GM12878 (cell line): ENCODE measurements around the gene C2. TPM values are rescaled to one million over a fixed set of nuclear protein-coding genes. Genes with fewer than 3 reads are reported as not detected.

ENCODE experiments used
- ATF3 ChIP-seq: IDR thresholded peaks from 2 replicates; pipeline ENCODE4 v1.6.1; 2011; ENCODE audit warnings: low read depth, mild to moderate bottlenecking, low read length, moderate library complexity, borderline replicate concordance; ENCODE audit errors: extremely low read depth
- BRCA1 ChIP-seq: IDR thresholded peaks from 2 replicates; pipeline ENCODE4 v1.6.1; 2011; ENCODE audit warnings: low read depth, low read length, improper control_type of control experiment
- CBFB ChIP-seq: IDR thresholded peaks from 2 replicates; pipeline ENCODE4 v1.6.1; 2016; ENCODE audit warnings: antibody characterized with exemption, low read depth
- CEBPB ChIP-seq, 2 experiments: fragments of 150-350 bp in 1 of 2; IDR thresholded peaks; 2 replicates each; pipeline ENCODE4 v1.6.1; 2012 to 2014; ENCODE audit warnings: low read depth in 2 of 2, low read length in 2 of 2, borderline replicate concordance in 1 of 2, inconsistent platforms in 1 of 2
- DPF2 ChIP-seq: fragments of 450-650 bp; IDR thresholded peaks from 2 replicates; pipeline ENCODE4 v1.6.1; 2017; ENCODE audit warnings: mild to moderate bottlenecking
- ETV6 ChIP-seq, 2 experiments: fragments of 450-650 bp in 1 of 2; IDR thresholded peaks in 1 of 2; conservative IDR thresholded peaks in 1 of 2; 2 replicates each; pipeline ENCODE4 v1.6.1; 2014; ENCODE audit warnings: antibody characterized with exemption in 1 of 2, borderline replicate concordance in 1 of 2, low read depth in 1 of 2, mild to moderate bottlenecking in 1 of 2, moderate library complexity in 1 of 2
- IKZF1 ChIP-seq: fragments of 450-650 bp; conservative IDR thresholded peaks from 2 replicates; pipeline ENCODE4 v1.6.1; 2017; ENCODE audit warnings: antibody characterized with exemption, mild to moderate bottlenecking
- IKZF2 ChIP-seq, 2 experiments: fragments of 450-650 bp; IDR thresholded peaks; 2 replicates each; pipeline ENCODE4 v1.6.1; 2017; ENCODE audit warnings: mild to moderate bottlenecking in 2 of 2, moderate library complexity in 2 of 2
- JUND ChIP-seq: IDR thresholded peaks from 2 replicates; pipeline ENCODE4 v1.6.1; 2012; ENCODE audit warnings: low read depth, mild to moderate bottlenecking, low read length, improper control_type of control experiment, moderate library complexity
- MEF2A ChIP-seq: IDR thresholded peaks from 2 replicates; pipeline ENCODE4 v1.6.1; 2011; ENCODE audit warnings: low read depth, mild to moderate bottlenecking, low read length, moderate library complexity; ENCODE audit not compliant: insufficient read depth
- MEF2B ChIP-seq: fragments of 450-650 bp; IDR thresholded peaks from 2 replicates; pipeline ENCODE4 v1.6.1; 2018; ENCODE audit warnings: mild to moderate bottlenecking, moderate library complexity; ENCODE audit not compliant: partially characterized antibody, poor library complexity, severe bottlenecking
- MTA2 ChIP-seq: fragments of 450-650 bp; IDR thresholded peaks from 2 replicates; pipeline ENCODE4 v1.6.1; 2016; ENCODE audit warnings: low read depth, mild to moderate bottlenecking, moderate library complexity
- MXI1 ChIP-seq: fragments of 150-350 bp; IDR thresholded peaks from 2 replicates; pipeline ENCODE4 v1.6.1; 2011; ENCODE audit warnings: low read depth, mild to moderate bottlenecking, inconsistent platforms, low read length, improper control_type of control experiment
- PKNOX1 ChIP-seq: fragments of 450-650 bp; IDR thresholded peaks from 2 replicates; pipeline ENCODE4 v1.6.1; 2016; ENCODE audit warnings: mild to moderate bottlenecking
- POLR2A ChIP-seq: IDR thresholded peaks from 2 replicates; pipeline ENCODE4 v1.6.1; 2011; ENCODE audit warnings: low read depth, mild to moderate bottlenecking, low read length
- RELB ChIP-seq: fragments of 450-650 bp; IDR thresholded peaks from 2 replicates; pipeline ENCODE4 v1.6.1; 2017; ENCODE audit warnings: low read depth, mild to moderate bottlenecking, moderate library complexity
- RFX5 ChIP-seq: IDR thresholded peaks from 2 replicates; pipeline ENCODE4 v1.6.1; 2011; ENCODE audit warnings: low read depth, low read length, improper control_type of control experiment
- TCF12 ChIP-seq: IDR thresholded peaks from 2 replicates; pipeline ENCODE4 v1.6.1; 2011; ENCODE audit warnings: low read depth, mild to moderate bottlenecking, low read length
- USF2 ChIP-seq: IDR thresholded peaks from 2 replicates; pipeline ENCODE4 v1.6.1; 2011; ENCODE audit warnings: low read depth, low read length, improper control_type of control experiment, borderline replicate concordance
- WRNIP1 ChIP-seq: IDR thresholded peaks from 2 replicates; pipeline ENCODE4 v1.6.1; 2011; ENCODE audit warnings: low read depth, low read length, improper control_type of control experiment, borderline replicate concordance
- ZSCAN29 ChIP-seq: fragments of 450-650 bp; IDR thresholded peaks from 2 replicates; pipeline ENCODE4 v1.6.1; 2017; ENCODE audit warnings: mild to moderate bottlenecking, moderate library complexity
- polyA plus RNA-seq, 11 experiments: library from polyadenylated mRNA; depleted of rRNA in 4 of 11; unstranded in 6 of 11; stranded (reverse) in 5 of 11; fragments of >200 nt; fragmentation: Nextera tagmentation in 4 of 11; fragmentation: Illumina TruSeq in 1 of 11; extraction: Ambion mirVana in 4 of 11; extraction: Trizol in 1 of 11; gene quantifications; 1 replicate in 1 of 11; 2 replicates in 10 of 11; pipeline versions ENCODE4 v1.2.1 to v1.2.3, GENCODE V29; 2011 to 2016; ENCODE audit warnings: inconsistent platforms in 2 of 11, missing spikeins in 2 of 11, low read depth in 1 of 11
- total RNA-seq, 4 experiments: library from RNA; depleted of rRNA in 3 of 4; stranded (reverse); fragments of >200 nt in 3 of 4; fragmentation: Illumina TruSeq in 1 of 4; extraction: Trizol in 1 of 4; gene quantifications; 2 replicates each; pipeline versions ENCODE4 v1.2.1 to v1.2.3, GENCODE V29; 2013 to 2021
- TF ChIP-seq, protein P1 (sequence below): IDR thresholded peaks from 2 replicates; pipeline ENCODE4 v1.6.1; 2012; ENCODE audit warnings: low read depth, low read length, improper control_type of control experiment
- TF ChIP-seq, protein P2 (sequence below): fragments of 450-650 bp; IDR thresholded peaks from 2 replicates; pipeline ENCODE4 v1.6.1; 2016; ENCODE audit warnings: mild to moderate bottlenecking

The C2 gene
- total and polyA plus RNA-seq, 10 of the 15 experiments (the other 5 are each of a cell fraction or from before 2014, with no cell fraction given): 0.06 to 0.97 (median 0.21) TPM; not detected in 5

GRCh38 chr6:31971993-31972708 lies 44.6 kb downstream of the C2 start, which contains the start of gene DXO (continued):
- TF ChIP-seq RELB: peak; percentile 92
- TF ChIP-seq, protein P1, sequence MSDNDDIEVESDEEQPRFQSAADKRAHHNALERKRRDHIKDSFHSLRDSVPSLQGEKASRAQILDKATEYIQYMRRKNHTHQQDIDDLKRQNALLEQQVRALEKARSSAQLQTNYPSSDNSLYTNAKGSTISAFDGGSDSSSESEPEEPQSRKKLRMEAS: peak; percentile 90
- TF ChIP-seq PKNOX1: peak; percentile 78
- TF ChIP-seq, protein P2, sequence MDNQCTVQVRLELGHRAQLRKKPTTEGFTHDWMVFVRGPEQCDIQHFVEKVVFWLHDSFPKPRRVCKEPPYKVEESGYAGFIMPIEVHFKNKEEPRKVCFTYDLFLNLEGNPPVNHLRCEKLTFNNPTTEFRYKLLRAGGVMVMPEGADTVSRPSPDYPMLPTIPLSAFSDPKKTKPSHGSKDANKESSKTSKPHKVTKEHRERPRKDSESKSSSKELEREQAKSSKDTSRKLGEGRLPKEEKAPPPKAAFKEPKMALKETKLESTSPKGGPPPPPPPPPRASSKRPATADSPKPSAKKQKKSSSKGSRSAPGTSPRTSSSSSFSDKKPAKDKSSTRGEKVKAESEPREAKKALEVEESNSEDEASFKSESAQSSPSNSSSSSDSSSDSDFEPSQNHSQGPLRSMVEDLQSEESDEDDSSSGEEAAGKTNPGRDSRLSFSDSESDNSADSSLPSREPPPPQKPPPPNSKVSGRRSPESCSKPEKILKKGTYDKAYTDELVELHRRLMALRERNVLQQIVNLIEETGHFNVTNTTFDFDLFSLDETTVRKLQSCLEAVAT: no peak; the same call in none of the 2 replicates
- no peak for TF ChIP-seq WRNIP1
- TF ChIP-seq CBFB: peak; percentile 71; the same call in 1 of the 2 replicates
- 0 out of 4 replicates have a peak, but pooled peaks of 1 of the 2 experiments have one; percentile 14 for TF ChIP-seq ETV6 (conservative IDR thresholded peaks at IDR 0.05 in 1 of 2, IDR thresholded peaks at IDR 0.05 in 1 of 2; ENCODE audit: borderline replicate concordance in 1 of 2, low read depth in 1 of 2)
- peak; percentile 83 for TF ChIP-seq POLR2A
- no peak for TF ChIP-seq BRCA1
- TF ChIP-seq DPF2: peak; percentile 33; the same call in 1 of the 2 replicates
- TF ChIP-seq IKZF2 (IDR thresholded peaks at IDR 0.05): peak; percentile 86 to 89
- peak; percentile 77 for TF ChIP-seq MXI1
- TF ChIP-seq USF2: no peak; the same call in 1 of the 2 replicates
- no peak for TF ChIP-seq JUND
- 0 out of 2 replicates have a peak, but pooled peaks have one; percentile 52 for TF ChIP-seq TCF12
- peak; percentile 97 for TF ChIP-seq IKZF1
- peak in 1 of 2 experiments; percentile 94; a peak in 2 of 4 replicates for TF ChIP-seq CEBPB (IDR thresholded peaks at IDR 0.05; ENCODE audit: borderline replicate concordance in 1 of 2, low read depth in 2 of 2, low read length in 2 of 2)
- TF ChIP-seq MEF2A: 0 out of 2 replicates have a peak, but pooled peaks have one; percentile 20
- no peak for TF ChIP-seq RFX5
- no peak for TF ChIP-seq ZSCAN29
- 0 out of 2 replicates have a peak, but pooled peaks have one; percentile 30 for TF ChIP-seq MTA2
- TF ChIP-seq MEF2B: peak; percentile 84
- peak; percentile 89; the same call in 1 of the 2 replicates for TF ChIP-seq ATF3
